Activated naive CD4-positive, alpha-beta T cell (primary cell): ENCODE results near the gene ANKS3.
A peak's percentile ranks its signal among the peaks of the same experiment; 100 is the strongest.

ENCODE experiments used
- DNase-seq, 4 experiments: peaks; one replicate each; lab custom pipeline; 2025; lab: John Stamatoyannopoulos, UW

ANKS3 gene

GRCh38 chr16:4696905-4697847, 36.9 kb downstream of the ANKS3 start:
- no peak for DNase-seq

GRCh38 chr16:4696172-4696904, 37.7 kb downstream of the ANKS3 start:
- no peak for DNase-seq

GRCh38 chr16:4695473-4696171, 38.4 kb downstream of the ANKS3 start:
- no peak for DNase-seq

GRCh38 chr16:4694642-4695451, 39.2 kb downstream of the ANKS3 start:
- no peak for DNase-seq

- peak in 1 of 4 experiments; percentile 50 for DNase-seq
Observed at GRCh38 chr16:4693956-4694641, 40.0 kb downstream of the ANKS3 start.

GRCh38 chr16:4693296-4693955, 40.6 kb downstream of the ANKS3 start, which contains the start of gene NUDT16L1:
TSS of gene NUDT16L1 (plus strand) at chr16:4693562. CDS start at chr16:4693727, 165 bp downstream.
- DNase-seq, result peak; percentile 91 to 98 (median 94)

- no peak for DNase-seq
Observed at GRCh38 chr16:4692460-4693295, 41.4 kb downstream of the ANKS3 start.

- no peak for DNase-seq
Observed at GRCh38 chr16:4691666-4692412, 42.2 kb downstream of the ANKS3 start.

- DNase-seq, result no peak
Observed at GRCh38 chr16:4690946-4691665, 43.0 kb downstream of the ANKS3 start.

- no peak for DNase-seq
Observed at GRCh38 chr16:4689864-4690704, 44.0 kb downstream of the ANKS3 start.

GRCh38 chr16:4689091-4689671, 44.9 kb downstream of the ANKS3 start:
- DNase-seq, result no peak

- DNase-seq, result no peak
Observed at GRCh38 chr16:4688674-4689045, 45.4 kb downstream of the ANKS3 start.

- DNase-seq, result no peak
Observed at GRCh38 chr16:4687946-4688673, 46.0 kb downstream of the ANKS3 start.

GRCh38 chr16:4687416-4687815, 46.7 kb downstream of the ANKS3 start:
- no peak for DNase-seq

- no peak for DNase-seq
Observed at GRCh38 chr16:4686497-4687210, 47.4 kb downstream of the ANKS3 start.
